HG02970 (cell line): ENCODE measurements around the gene SPEG.

Experiments used
- ATAC-seq: cut with Tn5 transposase; IDR thresholded peaks from one replicate; pipeline ENCODE4 v1.9.1; 2021; ENCODE audit warnings: mild to moderate bottlenecking, moderate library complexity, moderate number of reproducible peaks; ENCODE audit not compliant: unreplicated experiment, low FRiP score

Gene SPEG

GRCh38 chr2:219441451-219442255 lies 7.0 kb downstream of the SPEG start:
- ATAC-seq = no peak

GRCh38 chr2:219442256-219443015 lies 7.8 kb downstream of the SPEG start:
- no peak for ATAC-seq

- ATAC-seq = no peak
Measured at GRCh38 chr2:219443016-219443696, 8.5 kb downstream of the SPEG start.

- no peak for ATAC-seq
Measured at GRCh38 chr2:219443697-219444023, 9.0 kb downstream of the SPEG start.

GRCh38 chr2:219444566-219445091 lies 10.0 kb downstream of the SPEG start:
- ATAC-seq = no peak

- no peak for ATAC-seq
Measured at GRCh38 chr2:219445220-219445640, 10.6 kb downstream of the SPEG start.

GRCh38 chr2:219446101-219446504 lies 11.5 kb downstream of the SPEG start:
- ATAC-seq = no peak

GRCh38 chr2:219446689-219447088 lies 12.0 kb downstream of the SPEG start:
- ATAC-seq = no peak

GRCh38 chr2:219447242-219448098 lies 12.8 kb downstream of the SPEG start:
- ATAC-seq = no peak

GRCh38 chr2:219448099-219448775 lies 13.6 kb downstream of the SPEG start:
- no peak for ATAC-seq

- ATAC-seq = no peak
Measured at GRCh38 chr2:219448776-219449341, 14.2 kb downstream of the SPEG start.

- no peak for ATAC-seq
Measured at GRCh38 chr2:219449609-219450008, 15.0 kb downstream of the SPEG start.

GRCh38 chr2:219451661-219452360 lies 17.2 kb downstream of the SPEG start:
- no peak for ATAC-seq

- ATAC-seq = no peak
Measured at GRCh38 chr2:219452361-219453317, 18.0 kb downstream of the SPEG start.

GRCh38 chr2:219453671-219454590 lies 19.3 kb downstream of the SPEG start:
- no peak for ATAC-seq

- no peak for ATAC-seq
Measured at GRCh38 chr2:219455581-219455980, 20.9 kb downstream of the SPEG start.
